ENCODE data around the gene SREBF1.

Gene SREBF1

GRCh38 chr17:17822616-17823015 lies 14.2 kb downstream of the SREBF1 start:
- DNase-seq = no peak

- DNase-seq = no peak
Measured at GRCh38 chr17:17822189-17822588, 14.6 kb downstream of the SREBF1 start.

GRCh38 chr17:17820463-17821158 lies 16.2 kb downstream of the SREBF1 start:
- no peak for DNase-seq

DNA sequence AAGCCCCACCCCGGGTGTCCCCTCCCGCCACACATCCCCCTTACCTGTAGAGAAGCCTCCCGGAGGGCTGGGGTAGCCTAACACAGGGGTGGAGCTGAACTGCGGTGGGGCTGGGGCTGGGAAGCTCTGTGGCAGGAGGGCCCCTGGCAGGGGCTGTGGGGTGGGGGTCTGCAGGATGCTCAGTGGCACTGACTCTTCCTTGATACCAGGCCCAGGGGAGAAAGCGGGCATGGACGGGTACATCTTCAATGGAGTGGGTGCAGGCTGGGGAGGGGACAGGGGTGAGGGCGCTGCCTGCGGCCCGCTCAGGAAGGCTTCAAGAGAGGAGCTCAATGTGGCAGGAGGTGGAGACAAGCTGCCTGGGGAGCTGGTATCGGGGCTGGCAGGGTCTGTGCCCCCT lies 16.7 kb downstream of the SREBF1 start:
- no peak for DNase-seq

DNA sequence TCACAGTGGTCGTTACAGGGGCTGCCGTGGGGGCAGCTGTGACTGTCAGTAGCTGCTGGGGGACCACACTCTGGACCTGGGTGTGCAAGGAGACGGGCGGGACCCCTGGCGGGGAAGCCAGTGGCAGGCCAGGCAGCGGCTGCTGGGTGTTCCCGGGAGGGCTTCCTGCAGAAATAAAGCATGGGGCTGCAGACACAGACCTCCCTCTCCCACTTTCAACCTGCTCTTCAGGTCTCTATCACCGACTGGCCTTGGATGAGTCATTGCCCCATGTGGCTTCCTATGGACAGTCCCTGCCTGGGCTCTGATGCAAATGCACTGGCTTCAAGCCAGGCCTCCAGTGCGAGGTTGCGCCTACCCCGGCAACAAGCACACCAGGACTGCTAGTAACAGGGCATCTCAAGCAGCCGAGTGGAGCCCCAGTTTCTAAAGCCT lies 17.2 kb downstream of the SREBF1 start:
- peak; percentile 33 for DNase-seq

GRCh38 chr17:17819111-17819510 lies 17.7 kb downstream of the SREBF1 start:
- no peak for DNase-seq

GRCh38 chr17:17818088-17818526 lies 18.7 kb downstream of the SREBF1 start:
- DNase-seq = no peak

DNA sequence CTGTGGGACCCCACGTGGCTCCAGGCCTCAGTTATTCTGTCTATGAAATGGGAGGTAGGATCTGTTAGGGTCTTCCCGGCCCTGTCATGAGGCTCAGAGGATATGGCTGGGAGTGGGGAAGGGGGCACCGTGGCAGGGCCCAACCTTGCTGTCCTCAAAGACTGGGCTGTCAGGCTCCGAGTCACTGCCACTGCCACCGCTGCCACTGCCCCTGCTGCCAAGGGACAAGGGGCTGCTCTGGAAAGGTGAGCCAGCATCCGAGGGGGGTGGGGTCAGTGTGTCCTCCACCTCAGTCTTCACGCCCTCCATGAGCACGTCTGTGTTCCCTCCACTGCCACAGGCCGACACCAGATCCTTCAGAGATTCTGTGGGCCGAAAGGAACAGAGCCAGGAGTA lies 19.2 kb downstream of the SREBF1 start:
- DNase-seq = no peak

DNA sequence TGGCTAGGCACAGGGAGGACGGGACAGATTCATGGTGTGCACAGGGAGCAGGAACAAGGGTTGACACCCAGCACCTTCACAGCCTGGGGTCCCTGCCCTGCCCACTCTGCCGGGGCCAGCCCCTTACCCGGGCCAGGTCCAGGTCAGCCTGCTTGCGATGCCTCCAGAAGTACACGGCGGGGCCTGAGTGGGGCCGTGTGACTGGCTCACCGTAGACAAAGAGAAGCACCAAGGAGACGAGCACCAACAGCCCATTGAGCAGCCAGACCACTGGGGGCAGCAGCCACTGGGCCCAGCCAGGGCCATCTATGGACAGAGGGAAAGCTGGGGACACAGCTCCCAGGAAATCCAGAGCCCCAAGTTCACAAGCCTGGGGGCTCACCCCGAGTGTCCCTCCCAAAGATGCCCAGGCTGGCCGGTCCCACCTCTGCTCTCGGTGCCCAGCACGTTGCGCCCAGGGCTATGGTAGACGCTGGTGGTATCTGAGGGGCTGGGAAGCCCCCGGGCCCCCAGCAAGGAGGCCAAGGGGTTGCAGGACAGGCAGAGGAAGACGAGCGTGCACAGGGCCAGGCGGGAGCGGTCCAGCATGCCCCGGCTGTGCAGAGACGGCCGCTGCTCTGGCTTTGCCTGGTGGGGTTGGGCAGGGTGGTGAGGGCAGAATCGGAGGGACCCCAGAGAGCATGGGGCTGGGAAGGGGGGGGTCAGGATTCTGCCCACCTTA lies 19.8 kb downstream of the SREBF1 start:
- no peak for DNase-seq

DNA sequence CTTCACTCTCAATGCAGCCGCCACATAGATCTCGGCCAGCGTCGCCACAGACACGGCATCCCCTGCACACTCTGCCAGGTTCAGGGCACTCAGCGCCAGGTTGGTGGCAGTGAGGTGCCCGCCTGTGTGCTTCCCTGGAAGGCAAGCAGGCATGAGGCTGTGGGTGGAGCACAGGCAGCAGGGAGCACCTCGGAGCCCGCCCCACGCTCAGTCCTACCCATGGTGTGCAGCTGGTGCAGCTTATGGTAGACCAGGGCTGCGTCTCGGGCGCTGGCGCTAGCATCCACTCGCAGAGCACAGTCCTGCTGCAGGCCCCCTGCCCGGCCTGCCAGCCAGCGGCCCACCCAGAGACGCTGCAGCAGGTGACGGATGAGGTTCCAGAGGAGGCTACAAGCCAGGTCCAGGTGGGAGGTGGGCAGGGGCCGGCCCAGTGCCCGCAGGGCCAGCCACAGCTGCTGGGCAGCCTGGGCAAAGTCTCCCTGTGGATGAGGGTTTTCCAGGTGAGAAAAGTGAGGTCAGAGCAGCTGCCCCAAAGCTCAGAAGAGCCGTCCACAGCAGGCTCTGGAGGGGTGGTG lies 20.5 kb downstream of the SREBF1 start:
- DNase-seq = no peak

GRCh38 chr17:17815436-17816200 lies 21.2 kb downstream of the SREBF1 start:
- no peak for DNase-seq

DNA sequence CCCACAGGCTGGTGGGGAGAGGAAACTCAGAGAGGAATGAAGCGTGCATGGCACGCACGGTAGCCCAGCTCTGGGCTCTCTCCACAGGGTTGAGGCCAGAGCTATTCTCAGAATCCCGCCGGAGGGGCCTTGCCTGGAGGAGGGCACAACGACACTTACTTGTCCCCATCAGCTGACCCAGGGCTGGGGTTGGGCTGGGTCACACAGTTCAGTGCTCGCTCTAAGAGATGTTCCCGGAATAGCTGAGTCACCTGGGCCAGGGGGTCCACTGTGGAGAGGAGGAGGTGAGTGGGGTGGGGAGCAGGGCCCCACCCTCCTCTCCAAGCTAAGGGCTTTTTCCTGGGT lies 21.8 kb downstream of the SREBF1 start:
- DNase-seq = no peak

DNA sequence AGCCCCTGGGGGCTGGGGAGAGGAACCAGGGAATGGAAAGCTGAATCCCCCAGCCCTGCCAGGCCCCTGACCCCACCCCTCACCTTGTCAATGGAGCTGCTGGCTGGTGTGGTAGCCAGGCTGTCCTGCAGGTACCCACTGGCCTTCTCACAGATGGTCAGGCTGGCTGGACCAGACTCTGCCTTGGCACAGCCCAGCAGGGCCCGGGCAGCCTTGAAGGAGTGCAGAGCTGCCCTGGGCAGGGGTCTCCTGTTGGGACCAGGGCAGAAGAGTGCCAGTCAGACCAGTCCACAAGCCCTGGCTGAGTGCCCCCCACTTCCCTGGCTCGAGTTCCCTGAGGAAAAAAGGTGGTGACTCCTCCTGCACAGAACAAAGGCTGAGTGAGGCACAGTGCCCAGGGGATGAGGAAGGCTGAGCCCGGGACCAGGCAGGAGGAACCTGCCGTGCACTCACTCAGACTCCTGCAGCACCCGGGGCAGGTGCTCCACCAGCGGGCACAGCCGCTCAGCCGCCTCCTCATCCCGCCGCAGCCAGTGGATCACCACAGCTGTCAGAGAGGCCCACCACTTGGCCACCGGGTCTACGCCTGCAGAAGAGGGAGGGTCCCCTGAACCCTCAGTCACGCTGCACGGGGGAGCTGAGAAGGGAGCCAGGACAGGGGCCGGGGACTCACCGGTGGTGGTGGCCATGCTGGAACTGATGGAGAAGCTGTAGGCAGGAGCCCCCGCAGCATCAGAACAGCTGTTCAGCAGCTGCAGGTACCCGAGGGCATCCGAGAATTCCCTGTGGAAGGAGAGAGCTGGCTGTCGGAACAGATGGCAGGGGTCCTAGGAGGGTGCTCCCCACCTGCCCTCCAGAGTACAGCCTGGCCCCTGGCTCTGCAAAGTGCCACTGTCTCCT lies 22.4 kb downstream of the SREBF1 start:
- DNase-seq = no peak

- no peak for DNase-seq
Measured at GRCh38 chr17:17813725-17814095, 23.1 kb downstream of the SREBF1 start.

DNA sequence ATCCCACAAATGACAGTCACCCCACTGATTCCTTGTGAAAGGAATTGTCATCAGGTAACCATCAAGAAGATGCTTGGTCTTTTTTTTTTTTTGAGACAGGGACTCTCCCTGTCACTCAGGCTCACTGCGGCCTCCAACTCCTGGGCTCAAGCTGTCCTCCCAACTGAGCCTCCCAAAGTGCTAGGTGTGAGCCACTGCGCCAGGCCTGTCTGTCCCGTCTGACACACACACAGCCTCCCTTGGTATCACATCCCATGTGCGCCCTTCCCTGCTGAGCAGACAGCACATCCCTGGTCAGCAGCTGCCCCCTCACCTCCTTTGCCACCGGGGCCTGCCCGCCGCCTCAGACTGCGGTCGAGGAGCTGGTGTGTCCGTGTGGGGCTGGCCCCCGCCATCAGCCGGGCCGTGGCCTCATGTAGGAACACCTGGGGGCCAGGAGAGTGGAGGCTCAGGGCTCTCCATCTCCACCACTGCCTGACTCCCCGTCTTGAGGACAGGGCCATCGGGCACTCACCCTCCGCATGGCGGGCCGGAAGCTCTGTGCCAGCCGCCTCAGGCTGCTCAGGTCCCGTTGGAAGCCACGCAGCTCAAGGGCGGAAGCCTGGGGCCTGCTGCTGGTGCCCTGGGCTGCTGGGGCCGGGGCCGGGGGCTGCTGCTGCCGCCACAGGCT lies 23.6 kb downstream of the SREBF1 start:
- no peak for DNase-seq

- DNase-seq = peak; percentile 48
Measured at GRCh38 chr17:17812211-17813054, 24.4 kb downstream of the SREBF1 start.

DNA sequence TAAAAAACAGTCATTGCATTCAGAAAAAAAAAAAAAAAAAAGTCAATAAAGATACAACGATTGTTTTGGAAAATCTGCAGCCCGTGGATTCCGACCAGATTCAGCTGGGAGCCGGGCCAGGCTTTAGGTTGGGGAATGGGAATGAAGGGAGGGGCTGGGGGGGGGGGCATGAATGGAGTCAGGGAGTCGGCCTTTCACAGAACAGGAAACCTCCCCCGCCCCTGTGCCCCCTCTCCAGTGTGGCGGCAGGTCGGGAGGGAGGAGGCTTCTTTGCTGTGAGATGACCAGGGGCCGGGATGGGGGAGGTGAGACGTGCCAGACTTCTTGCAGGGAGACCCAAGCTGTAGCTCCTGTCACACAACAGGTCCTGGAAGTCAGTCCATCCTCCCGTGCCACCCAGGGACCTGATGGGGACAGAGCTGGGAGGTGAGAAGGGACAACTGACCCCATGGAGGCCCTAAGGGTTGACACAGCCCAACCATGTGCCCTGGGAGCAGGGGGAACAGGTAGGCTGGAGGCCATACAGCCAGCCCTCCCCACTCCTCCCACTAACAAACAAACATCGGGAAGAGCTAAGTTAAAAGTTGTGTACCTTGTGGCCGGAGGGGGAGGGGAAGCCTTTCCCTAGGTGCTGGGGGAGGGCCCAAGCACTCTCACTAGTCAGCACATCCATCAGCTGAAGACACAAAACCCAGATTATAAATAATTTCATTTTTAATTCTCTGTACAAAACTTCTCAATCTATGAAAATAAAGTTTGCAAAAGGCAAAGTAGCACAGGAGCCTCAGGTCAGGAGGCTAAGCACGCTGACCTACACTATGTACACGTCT lies 25.2 kb downstream of the SREBF1 start:
- no peak for DNase-seq

- no peak for DNase-seq
Measured at GRCh38 chr17:17810895-17811248, 25.9 kb downstream of the SREBF1 start.

- DNase-seq = no peak
Measured at GRCh38 chr17:17810084-17810894, 26.5 kb downstream of the SREBF1 start.

Data from activated CD4-positive, alpha-beta T cell treated with anti-CD3 and anti-CD28 coated beads for 1 hour (primary cell).